SH-SY5Y (cell line): ENCODE results near the gene MOXD1.

Source experiments
- GATA2 ChIP-seq: IDR thresholded peaks from 2 replicates; pipeline ENCODE4 v1.6.1; 2011; ENCODE audit warnings: mild to moderate bottlenecking, low read depth, low read length
- GATA3 ChIP-seq: IDR thresholded peaks from 2 replicates; pipeline ENCODE4 v1.6.1; 2011; ENCODE audit warnings: low read depth, mild to moderate bottlenecking, low read length, moderate library complexity

GRCh38 chr6:132357120-132357519 lies 44.2 kb downstream of the MOXD1 start:
- TF ChIP-seq GATA2 (no peak), GATA3 (no peak)
